GM10248 (cell line): ENCODE data around the gene HOXD12.

Experiments
- CTCF ChIA-PET: fragments of 300-600 bp; sonication (Branson Sonifier 250); formaldehyde crosslinking; extraction: SDS; loops from one replicate; lab custom pipeline; 2021; ENCODE audit warnings: antibody characterized with exemption; lab: Yijun Ruan, JAX
- POLR2A ChIA-PET: fragments of 350-650 bp; sonication (Branson Sonifier 250); formaldehyde crosslinking; extraction: SDS; loops from one replicate; lab custom pipeline; 2020; ENCODE audit warnings: antibody characterized with exemption; lab: Yijun Ruan, JAX
- DNase-seq: peaks from one replicate; pipeline ENCODE4 v3.0.0; 2012; ENCODE audit errors: extremely low spot score
- CTCF ChIP-seq: IDR thresholded peaks from 2 replicates; pipeline ENCODE4 v1.5.1; 2012; ENCODE audit warnings: mild to moderate bottlenecking, low read depth; ENCODE audit errors: extremely low read depth, missing control alignments, control extremely low read depth

The HOXD12 gene

GRCh38 chr2:176133389-176133788, 33.8 kb downstream of the HOXD12 start:
- POLR2A ChIA-PET: no interaction called here

GRCh38 chr2:176134035-176134434, 34.4 kb downstream of the HOXD12 start:
- TF ChIP-seq CTCF: no peak
- DNase-seq: no peak
- ChIA-PET POLR2A (no interaction called here), CTCF (interaction anchor here (1.0 to 2.5 kb wide), 4 partner anchors 9 to 518 kb away, joined by 3 to 8 read pairs (median 6); no protein-coding TSS in a partner anchor)

More at GRCh38 chr2:176133389-176133788, 33.8 kb downstream of the HOXD12 start:
- DNase-seq: no peak
- CTCF ChIA-PET: interaction anchor here (1.0 to 2.5 kb wide), 6 partner anchors 9 to 519 kb away, joined by 3 to 8 read pairs (median 4); no protein-coding TSS in a partner anchor
- no peak for TF ChIP-seq CTCF

GRCh38 chr2:176135035-176135440, 35.4 kb downstream of the HOXD12 start:
- POLR2A ChIA-PET: no interaction called here
- CTCF ChIA-PET: interaction anchor here (2.5 kb wide), 1 partner anchor 517 kb away, joined by 8 read pairs; no protein-coding TSS in a partner anchor
- TF ChIP-seq CTCF: no peak
- DNase-seq: no peak

- DNase-seq: no peak
- POLR2A ChIA-PET: no interaction called here
- no peak for TF ChIP-seq CTCF
- CTCF ChIA-PET: interaction anchor here (1.8 to 5.6 kb wide), 3 partner anchors 10 to 515 kb away, joined by 7 to 124 read pairs (median 9); no protein-coding TSS in a partner anchor
Measured at GRCh38 chr2:176136374-176137251, 37.0 kb downstream of the HOXD12 start.

GRCh38 chr2:176137252-176137580, 37.6 kb downstream of the HOXD12 start:
- no peak for TF ChIP-seq CTCF
- POLR2A ChIA-PET: no interaction called here
- CTCF ChIA-PET: interaction anchor here (1.8 to 5.6 kb wide), 3 partner anchors 10 to 515 kb away, joined by 7 to 124 read pairs (median 9); no protein-coding TSS in a partner anchor
- DNase-seq: no peak

GRCh38 chr2:176137906-176138305, 38.3 kb downstream of the HOXD12 start:
- ChIA-PET POLR2A (no interaction called here), CTCF (interaction anchor here (1.8 to 5.6 kb wide), 5 partner anchors 11 to 514 kb away, joined by 6 to 124 read pairs (median 9); no protein-coding TSS in a partner anchor)

More at GRCh38 chr2:176137906-176138305, 38.3 kb downstream of the HOXD12 start:
- DNase-seq: no peak
- no peak for TF ChIP-seq CTCF
